Spleen (tissue), 7 donors: ENCODE results near the gene TRIM72.

ENCODE experiments used
- POLR2A ChIP-seq, 3 donors: fragments of 450-650 bp; IDR thresholded peaks; one replicate each; pipeline ENCODE4 v1.5.1; 2017; ENCODE audit warnings: antibody characterized with exemption in 3 of 3, mild to moderate bottlenecking in 1 of 3
- POLR2AphosphoS5 ChIP-seq, 3 donors: sonication (generic); formaldehyde crosslinking; IDR thresholded peaks; one replicate each; pipeline ENCODE4 v1.5.1; 2017; ENCODE audit warnings: antibody characterized with exemption in 3 of 3
- TF ChIP-seq, protein P1 (sequence below), 11 experiments: fragments of 200-600 bp in 7 of 11; fragments of 450-650 bp in 4 of 11; sonication (generic) in 4 of 11; IDR thresholded peaks in 8 of 11; conservative IDR thresholded peaks in 3 of 11; 1 replicate in 7 of 11; 2 replicates in 4 of 11; pipeline versions ENCODE4 v1.4.0 to v1.8.0; 2016 to 2021; ENCODE audit warnings: antibody characterized with exemption in 11 of 11, inconsistent platforms in 4 of 11, mild to moderate bottlenecking in 1 of 11
- donor health status: DM: no; HTN: no; CAD: no; lungs with moderate emphysema.
- donor health status: DM: no; HTN: no; CAD: no.
- donor health status: DM: no; HTN: no; CAD: no.

DNA sequence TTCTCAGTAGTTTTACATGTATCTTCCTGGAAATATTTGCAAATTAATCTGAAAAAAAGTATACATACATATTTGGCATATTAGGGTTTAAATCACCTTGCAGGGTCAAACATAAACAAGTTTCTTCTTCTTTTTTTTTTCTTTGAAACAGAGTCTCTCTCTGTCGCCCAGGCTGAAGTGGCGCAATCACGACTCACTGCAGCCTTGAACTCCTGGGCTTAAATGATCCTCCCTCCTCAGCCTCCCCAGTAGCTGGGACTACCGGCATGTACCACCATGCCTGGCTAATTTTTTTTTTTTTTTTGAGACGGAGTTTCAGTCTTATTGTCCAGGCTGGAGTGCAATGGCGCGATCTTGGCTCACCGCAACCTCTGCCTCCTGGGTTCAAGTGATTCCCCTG is 46.6 kb upstream of the TRIM72 start:
- TF ChIP-seq POLR2AphosphoS5 (IDR thresholded peaks at IDR 0.05) (no peak), POLR2A (IDR thresholded peaks at IDR 0.05) (no peak)
- TF ChIP-seq, protein P1, sequence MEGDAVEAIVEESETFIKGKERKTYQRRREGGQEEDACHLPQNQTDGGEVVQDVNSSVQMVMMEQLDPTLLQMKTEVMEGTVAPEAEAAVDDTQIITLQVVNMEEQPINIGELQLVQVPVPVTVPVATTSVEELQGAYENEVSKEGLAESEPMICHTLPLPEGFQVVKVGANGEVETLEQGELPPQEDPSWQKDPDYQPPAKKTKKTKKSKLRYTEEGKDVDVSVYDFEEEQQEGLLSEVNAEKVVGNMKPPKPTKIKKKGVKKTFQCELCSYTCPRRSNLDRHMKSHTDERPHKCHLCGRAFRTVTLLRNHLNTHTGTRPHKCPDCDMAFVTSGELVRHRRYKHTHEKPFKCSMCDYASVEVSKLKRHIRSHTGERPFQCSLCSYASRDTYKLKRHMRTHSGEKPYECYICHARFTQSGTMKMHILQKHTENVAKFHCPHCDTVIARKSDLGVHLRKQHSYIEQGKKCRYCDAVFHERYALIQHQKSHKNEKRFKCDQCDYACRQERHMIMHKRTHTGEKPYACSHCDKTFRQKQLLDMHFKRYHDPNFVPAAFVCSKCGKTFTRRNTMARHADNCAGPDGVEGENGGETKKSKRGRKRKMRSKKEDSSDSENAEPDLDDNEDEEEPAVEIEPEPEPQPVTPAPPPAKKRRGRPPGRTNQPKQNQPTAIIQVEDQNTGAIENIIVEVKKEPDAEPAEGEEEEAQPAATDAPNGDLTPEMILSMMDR (IDR thresholded peaks at IDR 0.05 in 8 of 11, conservative IDR thresholded peaks at IDR 0.05 in 3 of 11): no peak
